Neural progenitor cell (in vitro differentiated cells): Measurements from ENCODE around the gene EFCAB10. TPM values are rescaled to one million over a fixed set of nuclear protein-coding genes. Genes with fewer than 3 reads are reported as not detected.
"Not testable (repeated sequence)": the region's sequence is repeated elsewhere in the genome, so short reads cannot be mapped to it uniquely, and the experiment has no call there.

ENCODE experiments used
- DNase-seq: peaks from one replicate; pipeline ENCODE4 v3.0.0-alpha.2; 2016; ENCODE audit warnings: low spot score
- H2AFZ ChIP-seq: fragments of 200-600 bp; sonication (generic); replicated peaks from 2 replicates; pipeline ENCODE4 v1.6.1; 2016; ENCODE audit warnings: antibody characterized with exemption
- H3F3A ChIP-seq: fragments of 200-600 bp; sonication (generic); 2 replicates; pipeline ENCODE4 v1.6.1; 2016; ENCODE audit warnings: antibody characterized with exemption, low read depth
- H3K27ac ChIP-seq: fragments of 200-600 bp; sonication (generic); 2 replicates; pipeline ENCODE4 v1.5.1; 2016; ENCODE audit warnings: mild to moderate bottlenecking
- H3K27me3 ChIP-seq: fragments of 200-600 bp; sonication (generic); 2 replicates; pipeline ENCODE4 v1.6.1; 2016; ENCODE audit warnings: mild to moderate bottlenecking, moderate library complexity
- H3K36me3 ChIP-seq: fragments of 200-600 bp; sonication (generic); 2 replicates; pipeline ENCODE4 v1.5.1; 2016
- H3K4me1 ChIP-seq: fragments of 200-600 bp; sonication (generic); 2 replicates; pipeline ENCODE4 v1.6.1; 2016; ENCODE audit warnings: mixed run types
- H3K4me2 ChIP-seq: fragments of 200-600 bp; sonication (generic); 2 replicates; pipeline ENCODE4 v1.6.1; 2016
- H3K4me3 ChIP-seq: fragments of 200-600 bp; sonication (generic); 2 replicates; pipeline ENCODE4 v1.5.1; 2016
- H3K79me2 ChIP-seq: fragments of 200-600 bp; sonication (generic); 2 replicates; pipeline ENCODE4 v1.6.1; 2016; ENCODE audit warnings: low read depth
- H3K9ac ChIP-seq: fragments of 200-600 bp; sonication (generic); 2 replicates; pipeline ENCODE4 v1.6.1; 2016
- H3K9me3 ChIP-seq: fragments of 200-600 bp; sonication (generic); 2 replicates; pipeline ENCODE4 v1.5.1; 2016; ENCODE audit warnings: low read depth
- H4K20me1 ChIP-seq: fragments of 200-600 bp; sonication (generic); 2 replicates; pipeline ENCODE4 v1.6.1; 2016; ENCODE audit warnings: low read depth
- H3K27ac Mint-ChIP-seq: 3 replicates; pipeline ENCODE4 v1.8.0; 2021; ENCODE audit warnings: mixed read lengths
- H3K27me3 Mint-ChIP-seq: 2 replicates; pipeline ENCODE4 v1.8.0; 2022; ENCODE audit warnings: low read depth, mild to moderate bottlenecking, inconsistent platforms, moderate library complexity, mixed read lengths; ENCODE audit not compliant: insufficient read depth
- H3K36me3 Mint-ChIP-seq: 3 replicates; pipeline ENCODE4 v1.8.0; 2021; ENCODE audit warnings: mixed read lengths
- H3K4me1 Mint-ChIP-seq: 3 replicates; pipeline ENCODE4 v1.8.0; 2021; ENCODE audit warnings: mixed read lengths
- H3K4me3 Mint-ChIP-seq: 3 replicates; pipeline ENCODE4 v1.8.0; 2021; ENCODE audit warnings: mild to moderate bottlenecking, moderate library complexity, mixed read lengths
- H3K9me3 Mint-ChIP-seq: 3 replicates; pipeline ENCODE4 v1.8.0; 2020; ENCODE audit warnings: mixed read lengths
- EZH2 ChIP-seq: fragments of 200-600 bp; sonication (generic); IDR thresholded peaks from 2 replicates; pipeline ENCODE4 v1.6.1; 2017; ENCODE audit warnings: antibody characterized with exemption, mild to moderate bottlenecking, moderate library complexity
- EZH2phosphoT487 ChIP-seq: fragments of 200-600 bp; sonication (generic); IDR thresholded peaks from 2 replicates; pipeline ENCODE4 v1.6.1; 2017; ENCODE audit warnings: antibody characterized with exemption
- total RNA-seq: library from RNA; depleted of rRNA; stranded (reverse); fragments of >200 nt; gene quantifications from 2 replicates; pipeline ENCODE4 v1.2.3, GENCODE V29; 2015; ENCODE audit warnings: low replicate concordance
- TF ChIP-seq, protein P1 (sequence below): fragments of 200-600 bp; sonication (generic); IDR thresholded peaks from 2 replicates; pipeline ENCODE4 v1.5.1; 2017; ENCODE audit warnings: antibody characterized with exemption, mild to moderate bottlenecking

The EFCAB10 gene
- total RNA-seq, 1 donor from 2014 or later = 5.0 TPM

DNA sequence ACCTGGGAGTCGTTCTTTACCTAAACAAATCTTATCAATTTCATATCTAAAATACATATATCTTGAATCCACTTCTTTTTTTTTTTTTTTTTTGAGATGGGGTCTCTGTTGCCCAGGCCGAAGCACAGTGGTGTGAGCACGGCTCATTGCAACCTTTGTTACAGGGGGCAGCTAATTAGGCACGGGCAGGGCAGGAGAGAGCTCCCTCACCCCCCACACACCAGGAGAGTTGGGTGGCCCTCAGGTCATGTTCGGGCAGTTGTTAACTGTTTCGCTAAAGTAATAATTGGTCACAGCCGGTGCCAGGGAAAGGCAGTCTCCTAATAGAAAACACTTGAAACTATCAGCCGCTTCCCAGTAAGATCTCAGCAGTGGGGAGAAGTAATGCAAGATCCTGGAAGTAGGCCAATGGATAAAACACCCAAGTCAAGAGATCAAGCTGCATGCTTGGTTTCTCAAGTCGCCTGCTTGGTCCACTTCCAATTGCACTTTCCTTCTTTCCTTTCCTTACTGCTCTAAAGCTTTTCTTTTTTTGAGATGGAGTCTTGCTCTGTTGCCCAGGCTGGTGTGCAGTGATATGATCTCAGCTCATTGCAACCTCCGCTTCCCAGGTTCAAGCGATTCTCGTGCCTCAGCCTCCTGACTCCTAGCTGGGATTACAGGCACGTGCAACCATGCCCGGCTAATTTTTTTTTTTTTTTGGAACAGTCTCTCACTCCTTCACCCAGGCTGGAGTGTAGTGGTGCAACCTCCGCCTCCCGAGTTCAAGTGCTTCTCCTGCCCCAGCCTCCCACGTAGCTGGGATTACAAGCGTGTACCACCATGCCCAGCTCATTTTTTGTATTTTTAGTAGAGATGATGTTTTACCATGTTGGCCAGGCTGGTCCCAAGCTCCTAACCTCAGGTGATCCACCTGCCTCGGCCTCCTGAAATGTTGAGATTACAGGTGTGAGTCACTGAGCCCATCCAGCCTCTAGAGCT, 21.3 kb upstream of the EFCAB10 start:
- no peaks in the 10 kb centered on the region for H3K36me3 ChIP-seq

GRCh38 chr7:105600720-105601550, 19.6 kb upstream of the EFCAB10 start:
- H3K36me3 Mint-ChIP-seq = peaks cover 7% of the 10 kb centered on the region
- H3K27ac Mint-ChIP-seq = no peak overlapping the region
- H3K9me3 ChIP-seq = no peaks in the 10 kb centered on the region
- peaks cover 4% of the 10 kb centered on the region for H3F3A ChIP-seq
- no peak for DNase-seq
- peaks cover 23% of the 10 kb centered on the region for H3K4me1 ChIP-seq
- no peak overlapping the region for H3K4me3 Mint-ChIP-seq
- H2AFZ ChIP-seq = no peak overlapping the region
- no peaks in the 10 kb centered on the region for H3K79me2 ChIP-seq
- H4K20me1 ChIP-seq = no peaks in the 10 kb centered on the region
- H3K27me3 ChIP-seq = no peaks in the 10 kb centered on the region
- H3K27me3 Mint-ChIP-seq = peaks cover 6% of the 10 kb centered on the region
- no peak overlapping the region for H3K27ac ChIP-seq
- peaks cover 2% of the 10 kb centered on the region for H3K4me1 Mint-ChIP-seq
- no peak overlapping the region for H3K9ac ChIP-seq
- TF ChIP-seq EZH2 (no peak), EZH2phosphoT487 (no peak)
- TF ChIP-seq, protein P1, sequence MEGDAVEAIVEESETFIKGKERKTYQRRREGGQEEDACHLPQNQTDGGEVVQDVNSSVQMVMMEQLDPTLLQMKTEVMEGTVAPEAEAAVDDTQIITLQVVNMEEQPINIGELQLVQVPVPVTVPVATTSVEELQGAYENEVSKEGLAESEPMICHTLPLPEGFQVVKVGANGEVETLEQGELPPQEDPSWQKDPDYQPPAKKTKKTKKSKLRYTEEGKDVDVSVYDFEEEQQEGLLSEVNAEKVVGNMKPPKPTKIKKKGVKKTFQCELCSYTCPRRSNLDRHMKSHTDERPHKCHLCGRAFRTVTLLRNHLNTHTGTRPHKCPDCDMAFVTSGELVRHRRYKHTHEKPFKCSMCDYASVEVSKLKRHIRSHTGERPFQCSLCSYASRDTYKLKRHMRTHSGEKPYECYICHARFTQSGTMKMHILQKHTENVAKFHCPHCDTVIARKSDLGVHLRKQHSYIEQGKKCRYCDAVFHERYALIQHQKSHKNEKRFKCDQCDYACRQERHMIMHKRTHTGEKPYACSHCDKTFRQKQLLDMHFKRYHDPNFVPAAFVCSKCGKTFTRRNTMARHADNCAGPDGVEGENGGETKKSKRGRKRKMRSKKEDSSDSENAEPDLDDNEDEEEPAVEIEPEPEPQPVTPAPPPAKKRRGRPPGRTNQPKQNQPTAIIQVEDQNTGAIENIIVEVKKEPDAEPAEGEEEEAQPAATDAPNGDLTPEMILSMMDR = no peak
- no peaks in the 10 kb centered on the region for H3K9me3 Mint-ChIP-seq
- no peaks in the 10 kb centered on the region for H3K36me3 ChIP-seq
- no peak overlapping the region for H3K4me2 ChIP-seq
- no peak overlapping the region for H3K4me3 ChIP-seq

More for the DNA sequence above, 21.3 kb upstream of the EFCAB10 start:
- peaks cover 4% of the 10 kb centered on the region for H3F3A ChIP-seq
- Mint-ChIP-seq H3K4me3 (no peak overlapping the region), H3K36me3 (peaks cover 9% of the 10 kb centered on the region), H3K27ac (no peak overlapping the region), H3K9me3 (no peaks in the 10 kb centered on the region), H3K4me1 (peaks cover 13% of the 10 kb centered on the region), H3K27me3 (peaks cover 6% of the 10 kb centered on the region)
- H3K9me3 ChIP-seq = no peaks in the 10 kb centered on the region
- TF ChIP-seq, protein P1 = no peak
- no peak for TF ChIP-seq EZH2
- no peak for TF ChIP-seq EZH2phosphoT487
- H3K4me2 ChIP-seq = no peak overlapping the region
- no peaks in the 10 kb centered on the region for H4K20me1 ChIP-seq
- no peak for DNase-seq
- H3K4me1 ChIP-seq = peaks cover 33% of the 10 kb centered on the region
- H3K27me3 ChIP-seq = no peaks in the 10 kb centered on the region
- no peaks in the 10 kb centered on the region for H3K79me2 ChIP-seq
- no peak overlapping the region for H3K27ac ChIP-seq
- H2AFZ ChIP-seq = no peak overlapping the region
- no peak overlapping the region for H3K9ac ChIP-seq
- no peak overlapping the region for H3K4me3 ChIP-seq

- no peaks in the 10 kb centered on the region for H4K20me1 ChIP-seq
- peaks cover 2% of the 10 kb centered on the region for H3K4me1 Mint-ChIP-seq
- no peak overlapping the region for H3K4me3 Mint-ChIP-seq
- H3K27ac ChIP-seq = no peak overlapping the region
- no peak for DNase-seq
- H3F3A ChIP-seq = peaks cover 3% of the 10 kb centered on the region
- no peak overlapping the region for H3K4me2 ChIP-seq
- no peak overlapping the region for H3K4me3 ChIP-seq
- peaks cover 13% of the 10 kb centered on the region for H3K4me1 ChIP-seq
- H3K9me3 ChIP-seq = no peaks in the 10 kb centered on the region
- no peaks in the 10 kb centered on the region for H3K27me3 ChIP-seq
- no peak overlapping the region for H3K27ac Mint-ChIP-seq
- no peaks in the 10 kb centered on the region for H3K36me3 ChIP-seq
- H3K36me3 Mint-ChIP-seq = peaks cover 5% of the 10 kb centered on the region
- H2AFZ ChIP-seq = no peak overlapping the region
- TF ChIP-seq EZH2 (no peak), EZH2phosphoT487 (no peak)
- TF ChIP-seq, protein P1 = no peak
- H3K79me2 ChIP-seq = no peaks in the 10 kb centered on the region
- H3K27me3 Mint-ChIP-seq = peaks cover 6% of the 10 kb centered on the region
- no peak overlapping the region for H3K9ac ChIP-seq
- no peaks in the 10 kb centered on the region for H3K9me3 Mint-ChIP-seq
Measured at GRCh38 chr7:105599551-105599950, 18.3 kb upstream of the EFCAB10 start.

DNA sequence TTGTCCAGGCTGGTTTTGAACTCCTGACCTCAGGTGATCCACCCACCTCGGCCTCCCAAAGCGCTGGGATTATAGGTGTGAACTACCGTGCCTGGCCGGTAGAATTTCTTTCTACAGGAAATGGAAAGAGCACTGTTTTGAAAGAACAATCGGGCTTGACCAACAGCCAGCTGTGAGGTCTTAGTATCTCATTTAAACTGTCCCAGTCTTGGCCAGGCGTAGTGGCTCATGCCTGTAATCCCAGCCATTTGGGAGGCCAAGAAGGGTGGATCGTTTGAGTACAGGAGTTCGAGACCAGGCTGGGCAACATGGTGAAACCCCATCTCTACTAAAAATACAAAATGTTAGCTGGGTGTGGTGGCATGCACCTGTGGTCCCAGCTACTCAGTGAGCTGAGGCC, 17.8 kb upstream of the EFCAB10 start:
- not testable (repeated sequence) for H3K27me3 Mint-ChIP-seq, H3K36me3 Mint-ChIP-seq, H3K9me3 Mint-ChIP-seq, H3K9ac ChIP-seq, DNase-seq, H3K27ac Mint-ChIP-seq, H3K27ac ChIP-seq, H4K20me1 ChIP-seq, H3F3A ChIP-seq, H3K4me3 Mint-ChIP-seq, H3K79me2 ChIP-seq, H3K27me3 ChIP-seq, H3K4me2 ChIP-seq, H3K4me1 Mint-ChIP-seq, H2AFZ ChIP-seq, H3K36me3 ChIP-seq, H3K4me3 ChIP-seq, H3K9me3 ChIP-seq
- peaks cover 13% of the 10 kb centered on the region for H3K4me1 ChIP-seq
